ENCODE measurements around the gene PCYT1A. TPM values are rescaled to one million over a fixed set of nuclear protein-coding genes. Genes with fewer than 3 reads are reported as not detected.

PCYT1A gene
- total and polyA plus RNA-seq, 10 of the 15 experiments (the other 5 are each of a cell fraction or from before 2014, with no cell fraction given), result 10.8 to 64.3 (median 48.6) TPM

DNA sequence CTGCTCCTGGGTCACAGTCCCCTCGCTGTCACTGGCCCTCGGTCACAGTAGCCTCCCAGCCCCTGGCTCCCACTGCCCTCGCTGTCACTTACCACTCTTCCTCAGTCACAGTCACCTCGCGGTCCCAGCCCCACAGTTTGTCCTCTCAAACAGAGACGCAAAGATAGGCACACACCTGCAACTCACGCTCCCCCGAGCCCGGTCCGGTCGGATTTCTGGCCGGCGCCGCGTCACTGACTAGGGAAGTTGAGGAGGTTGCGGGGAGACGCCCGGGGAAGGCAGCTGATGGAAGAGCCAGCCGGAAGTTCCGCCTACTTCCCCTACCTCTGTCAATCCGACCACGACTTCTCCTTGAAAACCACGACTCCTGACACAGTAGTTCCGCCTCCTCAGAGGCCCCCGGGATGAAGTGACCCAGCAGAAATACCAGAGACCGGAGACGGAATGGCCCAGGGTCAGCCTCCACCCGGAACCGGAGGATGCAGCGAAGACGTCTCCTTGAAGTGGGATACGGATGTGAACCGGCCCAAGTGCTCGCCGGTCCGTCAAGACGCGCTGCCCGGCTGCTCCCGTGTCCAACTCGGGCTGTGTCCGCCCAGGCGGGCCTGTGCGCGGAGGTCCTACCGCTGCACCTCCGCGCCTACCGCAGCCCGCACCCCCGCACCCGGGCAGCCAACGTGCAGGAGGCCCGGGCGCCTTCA is at the start of gene PCYT1A (continued):
- TF ChIP-seq PRDM15 (CRISPR knock-in tag; IDR thresholded peaks at IDR 0.05) (no peak), ZBED1 (IDR thresholded peaks at IDR 0.05; ENCODE audit: borderline replicate concordance) (no peak), ZNF274 (IDR thresholded peaks at IDR 0.05; ENCODE audit: insufficient read depth, insufficient read length) (no peak), MAX (IDR thresholded peaks at IDR 0.05; ENCODE audit: low read depth, low read length) (no peak), BMI1 (IDR thresholded peaks at IDR 0.05; ENCODE audit: borderline replicate concordance) (no peak), SMARCA5 (IDR thresholded peaks at IDR 0.05) (0 out of 2 replicates have a peak, but pooled peaks have one; percentile 65), NRF1 (conservative IDR thresholded peaks at IDR 0.05; ENCODE audit: low read depth, low read length) (no peak), ETV6 (conservative IDR thresholded peaks at IDR 0.05 in 1 of 2, IDR thresholded peaks at IDR 0.05 in 1 of 2; ENCODE audit: borderline replicate concordance in 1 of 2, low read depth in 1 of 2) (no peak), SRF (IDR thresholded peaks at IDR 0.05; ENCODE audit: low read depth in 2 of 2, low read length in 2 of 2) (peak in 1 of 2 experiments; percentile 62; a peak in 1 of 4 replicates), ZBTB40 (IDR thresholded peaks at IDR 0.05; ENCODE audit: borderline replicate concordance) (peak; percentile 98), MYC (IDR thresholded peaks at IDR 0.05; ENCODE audit: insufficient read depth, insufficient read length, insufficient replicate concordance, low read length, severe bottlenecking) (no peak), DPF2 (IDR thresholded peaks at IDR 0.05) (peak; percentile 89), JUNB (IDR thresholded peaks at IDR 0.05) (no peak), TCF3 (IDR thresholded peaks at IDR 0.05; ENCODE audit: borderline replicate concordance, insufficient read depth, low read depth, low read length) (peak; percentile 15; the same call in 1 of the 2 replicates)
- TF ChIP-seq, protein P1, sequence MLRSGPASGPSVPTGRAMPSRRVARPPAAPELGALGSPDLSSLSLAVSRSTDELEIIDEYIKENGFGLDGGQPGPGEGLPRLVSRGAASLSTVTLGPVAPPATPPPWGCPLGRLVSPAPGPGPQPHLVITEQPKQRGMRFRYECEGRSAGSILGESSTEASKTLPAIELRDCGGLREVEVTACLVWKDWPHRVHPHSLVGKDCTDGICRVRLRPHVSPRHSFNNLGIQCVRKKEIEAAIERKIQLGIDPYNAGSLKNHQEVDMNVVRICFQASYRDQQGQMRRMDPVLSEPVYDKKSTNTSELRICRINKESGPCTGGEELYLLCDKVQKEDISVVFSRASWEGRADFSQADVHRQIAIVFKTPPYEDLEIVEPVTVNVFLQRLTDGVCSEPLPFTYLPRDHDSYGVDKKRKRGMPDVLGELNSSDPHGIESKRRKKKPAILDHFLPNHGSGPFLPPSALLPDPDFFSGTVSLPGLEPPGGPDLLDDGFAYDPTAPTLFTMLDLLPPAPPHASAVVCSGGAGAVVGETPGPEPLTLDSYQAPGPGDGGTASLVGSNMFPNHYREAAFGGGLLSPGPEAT (IDR thresholded peaks at IDR 0.05; ENCODE audit: low read depth), result peak; percentile 93
- TF ChIP-seq, protein P2, sequence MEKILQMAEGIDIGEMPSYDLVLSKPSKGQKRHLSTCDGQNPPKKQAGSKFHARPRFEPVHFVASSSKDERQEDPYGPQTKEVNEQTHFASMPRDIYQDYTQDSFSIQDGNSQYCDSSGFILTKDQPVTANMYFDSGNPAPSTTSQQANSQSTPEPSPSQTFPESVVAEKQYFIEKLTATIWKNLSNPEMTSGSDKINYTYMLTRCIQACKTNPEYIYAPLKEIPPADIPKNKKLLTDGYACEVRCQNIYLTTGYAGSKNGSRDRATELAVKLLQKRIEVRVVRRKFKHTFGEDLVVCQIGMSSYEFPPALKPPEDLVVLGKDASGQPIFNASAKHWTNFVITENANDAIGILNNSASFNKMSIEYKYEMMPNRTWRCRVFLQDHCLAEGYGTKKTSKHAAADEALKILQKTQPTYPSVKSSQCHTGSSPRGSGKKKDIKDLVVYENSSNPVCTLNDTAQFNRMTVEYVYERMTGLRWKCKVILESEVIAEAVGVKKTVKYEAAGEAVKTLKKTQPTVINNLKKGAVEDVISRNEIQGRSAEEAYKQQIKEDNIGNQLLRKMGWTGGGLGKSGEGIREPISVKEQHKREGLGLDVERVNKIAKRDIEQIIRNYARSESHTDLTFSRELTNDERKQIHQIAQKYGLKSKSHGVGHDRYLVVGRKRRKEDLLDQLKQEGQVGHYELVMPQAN (conservative IDR thresholded peaks at IDR 0.05), result peak; percentile 71

All from GM12878 (cell line).